Measurements from ENCODE around the gene MRPS2.
"Not testable (repeated sequence)": the region's sequence is repeated elsewhere in the genome, so short reads cannot be mapped to it uniquely, and the experiment has no call there.

MRPS2 gene

GRCh38 chr9:135501261-135502167 lies 1.0 kb downstream of the MRPS2 start:
- DNase-seq, result no peak

DNA sequence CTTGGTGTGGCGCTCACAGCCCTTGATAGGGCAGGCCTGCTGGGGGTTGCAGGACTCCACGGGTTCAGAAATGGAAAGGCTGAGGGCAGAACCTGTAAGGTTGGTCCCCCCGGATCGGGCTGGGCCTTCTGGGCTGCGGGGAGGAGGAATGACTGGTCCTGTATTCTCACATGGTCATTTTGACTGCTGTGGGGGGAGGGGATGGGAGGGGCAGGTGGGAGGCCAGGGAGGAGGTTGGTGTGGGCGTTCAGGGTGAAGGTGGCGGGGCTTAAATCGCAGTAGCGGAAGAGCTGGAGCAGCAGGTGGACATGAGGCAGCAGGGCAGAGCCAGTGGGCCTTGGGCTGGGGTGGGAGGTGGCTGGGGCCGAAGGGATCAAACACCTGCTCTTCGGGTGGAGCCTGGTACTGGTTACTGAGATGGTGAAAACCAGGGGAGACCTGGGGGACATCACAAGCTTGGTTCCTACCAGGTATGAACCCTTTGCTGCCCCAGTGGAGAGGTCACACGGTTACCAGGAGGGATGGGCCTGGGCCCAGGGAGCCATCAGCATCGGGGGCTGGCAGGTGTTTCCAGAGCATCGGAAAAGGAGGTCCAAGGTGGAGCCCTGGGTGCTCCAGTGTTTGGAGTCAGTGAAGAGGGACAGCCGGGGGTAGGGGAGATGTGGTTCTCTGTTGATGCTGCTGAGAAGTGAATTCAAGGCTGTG lies 1.8 kb downstream of the MRPS2 start:
- DNase-seq, result no peak

- DNase-seq, result no peak
Measured at GRCh38 chr9:135502873-135503321, 2.4 kb downstream of the MRPS2 start.

DNA sequence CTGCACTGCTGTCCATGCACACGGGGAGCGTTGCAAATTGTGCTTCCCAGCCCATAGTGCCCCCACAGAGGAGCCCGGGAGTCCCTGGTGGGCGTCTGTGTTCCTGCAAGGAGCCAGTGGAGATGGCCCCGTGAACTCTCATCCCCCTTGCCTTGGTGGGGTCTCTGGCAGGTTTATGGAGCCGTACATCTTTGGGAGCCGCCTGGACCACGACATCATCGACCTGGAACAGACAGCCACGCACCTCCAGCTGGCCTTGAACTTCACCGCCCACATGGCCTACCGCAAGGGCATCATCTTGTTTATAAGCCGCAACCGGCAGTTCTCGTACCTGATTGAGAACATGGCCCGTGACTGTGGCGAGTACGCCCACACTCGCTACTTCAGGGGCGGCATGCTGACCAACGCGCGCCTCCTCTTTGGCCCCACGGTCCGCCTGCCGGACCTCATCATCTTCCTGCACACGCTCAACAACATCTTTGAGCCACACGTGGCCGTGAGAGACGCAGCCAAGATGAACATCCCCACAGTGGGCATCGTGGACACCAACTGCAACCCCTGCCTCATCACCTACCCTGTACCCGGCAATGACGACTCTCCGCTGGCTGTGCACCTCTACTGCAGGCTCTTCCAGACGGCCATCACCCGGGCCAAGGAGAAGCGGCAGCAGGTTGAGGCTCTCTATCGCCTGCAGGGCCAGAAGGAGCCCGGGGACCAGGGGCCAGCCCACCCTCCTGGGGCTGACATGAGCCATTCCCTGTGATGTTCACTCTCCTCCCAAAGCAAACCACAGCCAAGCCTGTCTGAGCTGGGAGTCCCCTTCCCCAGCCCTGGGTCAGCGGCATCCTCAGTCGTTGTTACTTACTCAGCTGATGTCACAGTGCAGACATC lies 3.1 kb downstream of the MRPS2 start:
- DNase-seq, result no peak

- DNase-seq, result peak in 1 of 2 experiments; percentile 1
Measured at GRCh38 chr9:135504262-135505243, 4.1 kb downstream of the MRPS2 start.

DNA sequence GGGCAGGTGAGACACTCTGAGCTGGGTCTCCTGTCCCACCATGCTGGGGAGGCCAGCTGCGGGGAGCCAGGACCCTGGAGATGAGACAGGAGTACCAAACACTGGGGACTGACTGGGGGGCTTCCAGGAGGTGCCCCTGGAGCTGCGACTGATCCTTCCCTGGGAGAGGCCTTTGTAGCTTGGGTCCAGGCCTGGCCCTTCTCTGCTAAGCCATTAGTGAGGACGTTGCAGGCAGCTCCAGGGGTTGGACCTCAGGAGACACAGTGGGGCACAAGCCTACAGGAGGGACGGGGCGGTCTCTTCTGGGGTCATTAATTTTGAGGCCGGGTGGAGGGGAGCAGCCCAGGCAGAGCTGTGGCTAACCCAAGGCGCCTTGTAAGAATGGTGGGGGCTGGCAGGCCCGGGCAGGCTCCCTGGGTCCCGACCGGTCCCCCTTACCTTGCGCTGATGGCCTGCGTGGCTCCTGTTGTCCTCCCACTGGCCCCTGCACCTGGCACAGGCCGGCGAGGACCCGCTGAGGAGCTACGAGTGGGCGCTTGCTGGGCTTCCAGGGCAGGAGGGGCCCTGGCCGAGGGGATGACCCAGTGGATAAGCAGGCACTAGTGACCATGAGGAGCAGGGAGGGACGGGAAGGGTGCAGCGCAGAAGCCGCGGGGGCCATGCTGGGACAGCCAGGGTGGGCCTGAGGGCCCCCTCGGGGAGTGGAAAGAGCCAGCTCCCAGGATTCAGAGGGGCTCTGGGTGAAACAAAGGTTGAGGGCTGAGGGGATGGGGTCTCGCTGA lies 5.1 kb downstream of the MRPS2 start:
- DNase-seq, result no peak

DNA sequence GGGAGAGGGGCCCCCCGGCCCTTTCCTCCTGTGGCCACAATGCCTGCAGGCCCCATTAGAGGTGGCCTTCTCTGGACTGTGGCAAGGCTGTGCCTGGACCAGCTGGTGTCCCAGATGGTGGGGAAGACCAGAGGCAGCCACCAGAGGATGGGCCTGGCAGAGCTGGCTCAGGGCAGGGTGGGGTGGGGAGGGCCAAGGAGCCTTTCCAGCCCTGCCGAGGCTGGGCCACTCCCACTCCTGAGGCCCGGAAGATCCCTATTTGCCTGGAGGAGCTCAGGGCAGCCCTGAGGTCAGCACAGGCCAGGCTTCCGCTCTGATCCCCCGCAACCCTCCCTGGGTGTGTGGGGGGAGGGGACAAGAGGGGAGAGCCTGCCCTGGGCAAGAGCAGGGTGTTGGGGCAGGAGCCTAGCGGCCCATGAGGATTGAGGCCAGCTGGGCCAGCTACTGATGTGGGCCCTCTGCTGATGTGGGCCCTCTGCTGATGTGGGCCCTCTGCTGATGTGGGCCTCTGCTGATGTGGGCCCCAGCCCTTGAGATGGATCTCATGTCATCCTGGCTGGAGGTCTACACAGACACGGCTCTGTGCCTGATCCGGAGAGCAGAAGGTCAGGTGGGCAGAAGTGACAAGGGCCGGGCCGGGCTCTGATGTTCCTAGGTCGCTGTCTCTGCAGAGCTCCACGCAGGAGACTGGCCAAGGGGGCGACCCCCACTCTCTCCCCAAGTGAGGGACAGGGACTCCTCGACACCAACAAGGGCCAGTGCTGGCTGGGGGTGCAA lies 6.0 kb downstream of the MRPS2 start:
- DNase-seq, result no peak

DNA sequence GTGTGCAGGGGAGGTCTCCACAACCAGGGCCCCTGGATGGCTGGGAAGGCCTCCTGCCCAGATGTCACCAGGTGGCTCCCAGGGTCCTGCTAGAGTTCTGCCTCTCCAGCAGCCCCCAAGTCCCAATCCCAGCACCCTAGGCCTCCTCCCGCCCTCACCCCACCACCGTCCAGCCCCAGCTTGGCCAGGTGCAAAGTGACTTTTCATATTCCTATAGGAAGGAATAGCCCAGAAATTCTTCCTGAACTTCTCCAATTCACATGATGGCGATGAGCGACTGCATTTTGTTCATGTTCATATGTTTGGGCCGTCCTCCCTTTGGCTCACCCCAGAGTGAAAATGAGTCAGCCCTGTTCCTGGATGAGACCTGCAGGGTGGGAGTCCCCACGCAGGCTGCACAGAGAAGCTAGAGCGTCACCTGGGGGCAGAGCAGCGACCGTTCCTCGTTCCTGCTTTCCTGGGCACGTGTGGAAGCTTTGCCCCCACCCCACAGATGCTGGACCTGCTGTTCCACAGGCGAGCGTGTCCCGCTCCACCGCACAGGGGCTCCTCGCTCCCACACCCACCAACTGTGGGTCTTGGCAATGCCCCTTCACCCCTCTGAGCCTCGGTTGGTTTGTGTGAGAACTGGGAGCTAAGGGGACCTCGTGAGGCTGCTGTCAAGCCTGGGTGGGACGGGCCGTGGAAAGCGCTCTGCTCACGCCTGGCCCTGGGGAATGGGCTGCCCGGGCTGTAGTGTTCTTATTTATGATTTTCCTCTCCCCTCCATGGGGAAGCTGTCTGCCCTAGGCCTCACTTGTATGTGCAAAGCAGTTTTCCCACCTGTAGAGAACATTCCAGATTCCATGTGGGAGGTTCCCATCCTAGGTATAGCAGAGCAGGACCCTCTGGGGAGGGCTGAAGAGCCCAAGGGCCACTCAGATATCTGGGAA lies 6.9 kb downstream of the MRPS2 start:
- DNase-seq, result no peak

DNA sequence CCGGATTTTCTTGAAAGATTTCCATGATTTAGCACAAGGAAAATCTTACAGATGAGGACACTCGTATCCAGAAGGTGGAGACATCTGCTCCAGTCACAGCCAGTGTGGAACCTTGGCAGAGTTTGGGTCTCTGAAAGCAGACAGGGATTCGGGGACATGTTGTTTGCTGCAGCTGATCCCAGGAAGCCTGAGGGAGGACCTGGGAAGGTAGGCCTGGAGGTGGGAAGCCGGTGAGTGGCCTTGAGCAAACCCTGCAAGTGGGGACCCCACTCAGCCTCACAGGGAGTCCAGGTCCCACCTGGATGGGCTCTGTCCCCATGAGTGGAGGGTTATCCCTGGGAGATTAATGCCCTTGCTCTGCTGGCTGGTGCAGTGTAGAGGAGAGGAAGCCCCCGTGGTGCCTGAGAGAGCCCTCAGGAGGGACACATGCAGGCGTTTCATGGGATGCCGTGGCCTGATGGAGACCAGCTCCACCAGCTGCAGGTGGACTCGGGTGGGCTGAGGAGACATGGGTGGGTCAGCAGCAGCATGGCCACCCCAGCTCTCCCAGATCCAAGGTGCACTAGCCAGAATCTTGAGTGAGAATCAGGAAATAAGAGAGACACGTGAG lies 7.8 kb downstream of the MRPS2 start:
- no peak for DNase-seq

DNA sequence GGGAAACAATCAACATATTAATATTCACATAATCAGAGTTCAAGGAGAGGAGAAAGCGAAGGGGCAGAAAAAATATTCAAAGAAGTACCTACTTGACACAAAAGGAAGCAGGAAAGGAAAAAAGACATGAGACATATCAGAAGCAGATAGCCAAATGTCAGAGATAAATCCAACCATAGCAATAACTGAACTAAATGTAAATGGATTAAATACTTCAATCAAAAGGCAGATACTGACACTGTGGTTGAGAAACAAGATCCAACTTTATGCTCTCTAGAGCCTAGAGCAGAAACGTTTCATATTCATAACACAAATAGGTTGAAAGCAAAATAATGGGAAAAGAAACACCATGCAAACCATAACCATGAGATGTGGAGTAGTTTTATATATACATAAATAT lies 9.0 kb downstream of the MRPS2 start:
- DNase-seq, result no peak

GRCh38 chr9:135512241-135512603 lies 11.7 kb downstream of the MRPS2 start:
- no peak for DNase-seq

GRCh38 chr9:135512904-135513303 lies 12.4 kb downstream of the MRPS2 start:
- no peak for DNase-seq

DNA sequence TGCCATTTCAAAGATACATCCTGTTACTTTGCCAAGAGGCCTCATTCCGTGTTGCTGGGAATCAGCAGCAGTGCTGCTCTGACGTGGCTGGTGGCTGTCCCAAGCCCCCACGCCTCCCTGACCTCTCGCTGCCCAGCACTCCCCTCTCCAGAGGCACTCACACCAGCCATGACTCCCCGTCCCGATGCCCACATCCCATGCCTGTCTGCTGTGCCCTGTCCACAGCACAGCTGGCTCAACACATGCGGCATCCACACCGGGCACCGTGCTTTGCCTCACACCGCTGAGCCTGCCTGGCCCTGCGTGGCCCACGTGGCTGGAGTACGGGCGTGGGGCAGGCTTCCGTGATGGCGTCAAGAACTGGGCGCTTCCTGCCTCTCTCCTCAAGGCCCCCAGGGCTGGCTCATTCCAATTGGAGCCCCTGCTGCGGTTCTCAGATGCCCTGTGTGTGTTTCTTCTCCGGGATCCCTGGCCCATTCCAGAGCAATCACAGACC lies 12.9 kb downstream of the MRPS2 start:
- no peak for DNase-seq

DNA sequence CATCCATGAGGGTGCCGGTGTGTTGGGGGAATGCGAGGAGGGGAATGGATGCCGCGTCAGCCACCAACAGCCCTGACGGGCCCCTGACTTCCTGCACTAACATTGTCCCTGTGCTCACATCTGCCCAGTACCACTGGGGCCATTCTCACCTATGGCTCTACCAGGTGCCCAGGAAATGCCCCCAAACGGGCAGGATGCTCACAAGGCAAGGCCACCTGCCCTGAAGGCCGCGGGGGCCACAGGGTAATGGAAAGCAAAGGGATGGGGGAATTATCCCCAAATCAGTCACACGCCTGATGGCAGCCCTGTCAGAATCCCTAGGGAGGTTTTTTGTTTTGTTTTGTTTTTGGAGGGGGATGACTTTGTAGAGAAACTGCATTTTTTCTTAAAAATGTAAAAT lies 13.4 kb downstream of the MRPS2 start:
- not testable (repeated sequence) for DNase-seq

DNA sequence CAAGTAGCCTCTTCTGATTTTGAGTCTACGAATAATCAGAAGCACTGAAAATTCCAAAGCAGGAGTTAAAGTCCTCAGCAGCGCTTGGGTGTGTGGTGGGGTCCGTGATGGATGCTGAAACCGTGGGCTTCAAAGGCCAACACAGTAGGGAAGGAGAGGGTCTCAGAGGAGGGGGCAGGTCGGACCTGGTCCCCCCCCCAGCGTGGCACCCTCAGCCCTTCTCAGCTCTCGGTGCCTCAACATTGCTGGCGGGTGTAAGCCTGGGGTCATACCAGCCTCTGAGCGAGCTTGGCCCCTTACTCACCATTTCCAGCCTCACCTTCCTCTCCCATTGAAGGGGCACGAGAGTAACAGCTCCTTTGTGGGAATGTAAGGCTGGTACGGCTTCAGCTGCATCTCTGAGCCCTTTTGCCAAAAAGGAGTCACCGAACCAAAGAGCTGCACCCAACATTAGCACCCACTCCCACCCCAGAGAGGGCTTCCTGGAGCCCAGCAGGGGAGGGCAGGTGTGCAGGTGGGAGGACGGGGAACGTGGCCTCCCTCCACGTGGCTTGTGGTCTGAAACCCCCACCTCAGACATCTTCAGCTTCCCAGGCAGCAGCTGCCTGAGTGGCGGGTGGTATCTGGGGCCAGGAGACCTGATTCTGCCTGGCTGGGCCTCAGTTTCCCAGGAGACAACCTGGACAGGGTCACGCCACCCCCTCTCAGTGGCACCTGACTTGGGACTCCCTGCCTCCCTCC lies 14.0 kb downstream of the MRPS2 start:
- no peak for DNase-seq

- DNase-seq, result no peak
Measured at GRCh38 chr9:135515083-135515951, 14.8 kb downstream of the MRPS2 start.
